IPS-15b (cell line): ENCODE results near the gene FYCO1.

Experiments
- H3K27me3 ChIP-seq: one replicate; pipeline ENCODE4 v1.6.1; 2013; ENCODE audit warnings: low read length; ENCODE audit not compliant: control insufficient read depth, insufficient read depth
- H3K36me3 ChIP-seq: one replicate; pipeline ENCODE4 v1.6.1; 2013; ENCODE audit warnings: low read length; ENCODE audit not compliant: control insufficient read depth, insufficient read depth
- H3K4me1 ChIP-seq: one replicate; pipeline ENCODE4 v1.6.1; 2013; ENCODE audit warnings: mild to moderate bottlenecking, low read length; ENCODE audit not compliant: control insufficient read depth, insufficient read depth
- H3K4me3 ChIP-seq: one replicate; pipeline ENCODE4 v1.5.1; 2013; ENCODE audit warnings: low read depth, low read length
- H3K9ac ChIP-seq: one replicate; pipeline ENCODE4 v1.6.1; 2013; ENCODE audit warnings: low read depth, mild to moderate bottlenecking, low read length
- H3K9me3 ChIP-seq: one replicate; pipeline ENCODE4 v1.6.1; 2013; ENCODE audit warnings: mild to moderate bottlenecking, low read length; ENCODE audit not compliant: control insufficient read depth, insufficient read depth

FYCO1 gene

GRCh38 chr3:45988804-45989203, 6.8 kb downstream of the FYCO1 start:
- Histone ChIP-seq H3K36me3 (peaks cover 8% of the 10 kb centered on the region), H3K4me3 (no peak overlapping the region), H3K9ac (no peak overlapping the region), H3K4me1 (peaks cover 25% of the 10 kb centered on the region), H3K9me3 (no peaks in the 10 kb centered on the region), H3K27me3 (no peaks in the 10 kb centered on the region)

- no peak overlapping the region for H3K4me3 ChIP-seq
- H3K9ac ChIP-seq: no peak overlapping the region
- H3K27me3 ChIP-seq: no peaks in the 10 kb centered on the region
- peaks cover 10% of the 10 kb centered on the region for H3K36me3 ChIP-seq
- H3K9me3 ChIP-seq: no peaks in the 10 kb centered on the region
- peaks cover 21% of the 10 kb centered on the region for H3K4me1 ChIP-seq
Measured at GRCh38 chr3:45988362-45988761, 7.3 kb downstream of the FYCO1 start.

GRCh38 chr3:45987368-45988291, 8.0 kb downstream of the FYCO1 start:
- Histone ChIP-seq H3K27me3 (no peaks in the 10 kb centered on the region), H3K36me3 (peaks cover 10% of the 10 kb centered on the region), H3K4me3 (no peak overlapping the region), H3K9ac (no peak overlapping the region), H3K9me3 (no peaks in the 10 kb centered on the region), H3K4me1 (peaks cover 15% of the 10 kb centered on the region)

- H3K4me3 ChIP-seq: no peak overlapping the region
- H3K4me1 ChIP-seq: peaks cover 4% of the 10 kb centered on the region
- peaks cover 11% of the 10 kb centered on the region for H3K36me3 ChIP-seq
- no peaks in the 10 kb centered on the region for H3K9me3 ChIP-seq
- H3K9ac ChIP-seq: no peak overlapping the region
- H3K27me3 ChIP-seq: no peaks in the 10 kb centered on the region
Measured at GRCh38 chr3:45986303-45986982, 9.2 kb downstream of the FYCO1 start.

- H3K4me3 ChIP-seq: no peak overlapping the region
- no peaks in the 10 kb centered on the region for H3K9me3 ChIP-seq
- H3K9ac ChIP-seq: no peak overlapping the region
- H3K36me3 ChIP-seq: peaks cover 17% of the 10 kb centered on the region
- peaks cover 4% of the 10 kb centered on the region for H3K4me1 ChIP-seq
- no peaks in the 10 kb centered on the region for H3K27me3 ChIP-seq
Measured at GRCh38 chr3:45985532-45986302, 9.9 kb downstream of the FYCO1 start.

- H3K4me1 ChIP-seq: peaks cover 4% of the 10 kb centered on the region
- no peaks in the 10 kb centered on the region for H3K9me3 ChIP-seq
- no peak overlapping the region for H3K9ac ChIP-seq
- peaks cover 18% of the 10 kb centered on the region for H3K36me3 ChIP-seq
- H3K4me3 ChIP-seq: no peak overlapping the region
- no peaks in the 10 kb centered on the region for H3K27me3 ChIP-seq
Measured at GRCh38 chr3:45984331-45985312, 11.0 kb downstream of the FYCO1 start.

GRCh38 chr3:45983770-45984169, 11.9 kb downstream of the FYCO1 start:
- H3K4me3 ChIP-seq: no peak overlapping the region
- no peaks in the 10 kb centered on the region for H3K9me3 ChIP-seq
- H3K9ac ChIP-seq: no peak overlapping the region
- H3K36me3 ChIP-seq: peaks cover 24% of the 10 kb centered on the region
- H3K27me3 ChIP-seq: no peaks in the 10 kb centered on the region
- H3K4me1 ChIP-seq: peaks cover 4% of the 10 kb centered on the region

GRCh38 chr3:45981346-45982074, 14.1 kb downstream of the FYCO1 start:
- Histone ChIP-seq H3K4me3 (no peak overlapping the region), H3K27me3 (no peaks in the 10 kb centered on the region), H3K9me3 (no peaks in the 10 kb centered on the region), H3K36me3 (peaks cover 24% of the 10 kb centered on the region), H3K4me1 (no peaks in the 10 kb centered on the region), H3K9ac (no peak overlapping the region)

- Histone ChIP-seq H3K4me3 (no peak overlapping the region), H3K36me3 (peaks cover 24% of the 10 kb centered on the region), H3K4me1 (no peaks in the 10 kb centered on the region), H3K9ac (no peak overlapping the region), H3K9me3 (no peaks in the 10 kb centered on the region), H3K27me3 (no peaks in the 10 kb centered on the region)
Measured at GRCh38 chr3:45980819-45981218, 14.8 kb downstream of the FYCO1 start.

- Histone ChIP-seq H3K27me3 (no peaks in the 10 kb centered on the region), H3K9ac (no peak overlapping the region), H3K9me3 (no peaks in the 10 kb centered on the region), H3K4me1 (no peaks in the 10 kb centered on the region), H3K36me3 (peaks cover 24% of the 10 kb centered on the region), H3K4me3 (no peak overlapping the region)
Measured at GRCh38 chr3:45980229-45980813, 15.3 kb downstream of the FYCO1 start.
